ENCODE results near the gene IGFBP6. TPM values are rescaled to one million over a fixed set of nuclear protein-coding genes. Genes with fewer than 3 reads are reported as not detected.

The IGFBP6 gene
- total RNA-seq, 1 experiment from 2014 or later: 4.2 TPM

DNA sequence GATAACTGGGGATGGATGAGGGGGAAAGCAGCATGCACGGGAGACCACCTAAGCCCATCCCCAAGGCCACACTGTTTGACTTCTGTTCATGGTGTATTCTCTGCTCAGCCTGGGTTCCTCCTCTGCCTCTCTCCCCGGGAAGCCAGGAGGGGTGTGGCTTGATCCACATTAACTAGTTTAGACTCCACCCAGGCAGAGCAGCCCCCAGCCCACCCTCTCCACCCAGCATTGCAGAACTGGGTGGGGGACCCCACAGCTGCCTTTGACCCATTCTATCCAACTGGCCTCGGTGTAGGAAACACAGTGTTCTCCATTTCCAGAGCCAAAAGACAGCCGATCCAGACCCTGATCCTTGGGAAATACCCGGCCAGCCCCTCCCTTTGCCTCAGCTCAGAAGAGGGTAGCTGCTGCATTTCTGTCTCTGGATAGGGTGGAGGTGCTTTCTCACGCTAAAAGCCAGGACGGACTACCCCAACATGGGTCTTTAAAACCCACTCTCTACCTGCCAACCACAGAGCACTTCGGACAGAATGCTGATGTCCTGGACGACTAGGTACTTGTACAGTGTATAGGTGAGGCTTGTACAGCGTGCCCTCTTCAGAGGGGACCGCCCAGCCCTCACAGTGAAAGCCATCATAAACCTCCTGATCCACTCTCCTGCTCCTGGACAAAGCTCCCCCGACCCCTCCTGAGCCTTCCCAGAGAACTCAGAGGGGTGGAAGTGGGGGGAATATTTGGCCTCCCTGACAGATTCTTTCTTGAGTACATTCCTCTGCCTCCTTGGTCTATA is 27.7 kb upstream of the IGFBP6 start:
- H2AK5ac ChIP-seq (ENCODE audit: insufficient read length, low read length): no peak overlapping the region
- no peak overlapping the region for H2BK120ac ChIP-seq (ENCODE audit: low read depth, low read length, poor library complexity, severe bottlenecking)
- no peak overlapping the region for H3K23ac ChIP-seq (ENCODE audit: insufficient read length, low read depth, low read length)
- peaks cover 14 to 24% (median 22%) of the 10 kb centered on the region in 3 experiments for H3K36me3 Mint-ChIP-seq (ENCODE audit: insufficient read depth in 1 of 3, low read depth in 3 of 3)
- no peak overlapping the region for H2BK15ac ChIP-seq (ENCODE audit: low read depth, low read length)
- no peak overlapping the region for H3T11ph ChIP-seq (ENCODE audit: low read length)
- H3K4me2 ChIP-seq (ENCODE audit: insufficient read depth, insufficient read length, low read length): no peak overlapping the region
- no peak overlapping the region for H3K27ac ChIP-seq (ENCODE audit: insufficient read length, low read depth, low read length)
- no peak overlapping the region for H3K56ac ChIP-seq (ENCODE audit: insufficient read length, low read depth, low read length)
- no peak overlapping the region for H3K14ac ChIP-seq (ENCODE audit: insufficient read depth, low read length)
- no peaks in the 10 kb centered on the region for H3K23me2 ChIP-seq (ENCODE audit: insufficient read length, low read depth, low read length, poor library complexity, severe bottlenecking)
- no peak overlapping the region for H2BK20ac ChIP-seq (ENCODE audit: low read depth, low read length, poor library complexity, severe bottlenecking)
- no peaks in the 10 kb centered on the region for H3K27me3 ChIP-seq (ENCODE audit: insufficient read depth, low read length)
- peaks cover 3% of the 10 kb centered on the region; the same call in 1 of the 2 replicates for H3K4me1 ChIP-seq (ENCODE audit: insufficient read depth, low read length)
- H2BK5ac ChIP-seq (ENCODE audit: insufficient read length, low read length): no peak overlapping the region
- no peak overlapping the region for H3K27ac Mint-ChIP-seq
- H3K9me3 Mint-ChIP-seq: no peaks in the 10 kb centered on the region
- H2AFZ ChIP-seq (ENCODE audit: low read length): no peak overlapping the region
- H3K4me1 Mint-ChIP-seq: peaks cover 46% of the 10 kb centered on the region in 2 experiments
- no peak overlapping the region for H2BK12ac ChIP-seq (ENCODE audit: insufficient read length, low read depth, low read length)
- H4K5ac ChIP-seq (ENCODE audit: insufficient read length, low read depth, low read length): no peak overlapping the region
- H4K20me1 ChIP-seq (ENCODE audit: control insufficient read depth, insufficient read depth, insufficient read length): no peaks in the 10 kb centered on the region
- no peak overlapping the region for H4K8ac ChIP-seq (replicated peaks; ENCODE audit: insufficient read length, low read depth, low read length)
- no peaks in the 10 kb centered on the region for H3K9me3 ChIP-seq (ENCODE audit: control insufficient read depth, low read depth, low read length)
- TF ChIP-seq, protein P1, sequence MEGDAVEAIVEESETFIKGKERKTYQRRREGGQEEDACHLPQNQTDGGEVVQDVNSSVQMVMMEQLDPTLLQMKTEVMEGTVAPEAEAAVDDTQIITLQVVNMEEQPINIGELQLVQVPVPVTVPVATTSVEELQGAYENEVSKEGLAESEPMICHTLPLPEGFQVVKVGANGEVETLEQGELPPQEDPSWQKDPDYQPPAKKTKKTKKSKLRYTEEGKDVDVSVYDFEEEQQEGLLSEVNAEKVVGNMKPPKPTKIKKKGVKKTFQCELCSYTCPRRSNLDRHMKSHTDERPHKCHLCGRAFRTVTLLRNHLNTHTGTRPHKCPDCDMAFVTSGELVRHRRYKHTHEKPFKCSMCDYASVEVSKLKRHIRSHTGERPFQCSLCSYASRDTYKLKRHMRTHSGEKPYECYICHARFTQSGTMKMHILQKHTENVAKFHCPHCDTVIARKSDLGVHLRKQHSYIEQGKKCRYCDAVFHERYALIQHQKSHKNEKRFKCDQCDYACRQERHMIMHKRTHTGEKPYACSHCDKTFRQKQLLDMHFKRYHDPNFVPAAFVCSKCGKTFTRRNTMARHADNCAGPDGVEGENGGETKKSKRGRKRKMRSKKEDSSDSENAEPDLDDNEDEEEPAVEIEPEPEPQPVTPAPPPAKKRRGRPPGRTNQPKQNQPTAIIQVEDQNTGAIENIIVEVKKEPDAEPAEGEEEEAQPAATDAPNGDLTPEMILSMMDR (conservative IDR thresholded peaks at IDR 0.05): no peak
- H3K4ac ChIP-seq (ENCODE audit: low read depth, low read length): no peak overlapping the region
- H3K18ac ChIP-seq (ENCODE audit: insufficient read length, low read depth, low read length): no peak overlapping the region
- H3K4me3 Mint-ChIP-seq: peak overlapping the region in 1 of 2 experiments; percentile 36; a peak in 1 of 5 replicates
- peaks cover 10% of the 10 kb centered on the region for H3K27me3 Mint-ChIP-seq (ENCODE audit: low read depth)
- DNase-seq: peak; percentile 29
- H3K9ac ChIP-seq (ENCODE audit: extremely low read depth, insufficient read length, low read length): no peak overlapping the region
- H3K79me2 ChIP-seq (ENCODE audit: insufficient read depth, low read length): no peaks in the 10 kb centered on the region
- no peaks in the 10 kb centered on the region for H3K79me1 ChIP-seq (ENCODE audit: insufficient read depth, low read depth, low read length, poor library complexity, severe bottlenecking)
- no CpG with 5 or more reads among the region's 12 CpGs for WGBS (ENCODE audit: extremely low coverage, insufficient read length, low lambda C conversion rate)
- no peak overlapping the region for H4K91ac ChIP-seq (ENCODE audit: insufficient read length, low read depth, low read length)
